ENCODE data around the gene GUCY1A1.

GUCY1A1 gene

DNA sequence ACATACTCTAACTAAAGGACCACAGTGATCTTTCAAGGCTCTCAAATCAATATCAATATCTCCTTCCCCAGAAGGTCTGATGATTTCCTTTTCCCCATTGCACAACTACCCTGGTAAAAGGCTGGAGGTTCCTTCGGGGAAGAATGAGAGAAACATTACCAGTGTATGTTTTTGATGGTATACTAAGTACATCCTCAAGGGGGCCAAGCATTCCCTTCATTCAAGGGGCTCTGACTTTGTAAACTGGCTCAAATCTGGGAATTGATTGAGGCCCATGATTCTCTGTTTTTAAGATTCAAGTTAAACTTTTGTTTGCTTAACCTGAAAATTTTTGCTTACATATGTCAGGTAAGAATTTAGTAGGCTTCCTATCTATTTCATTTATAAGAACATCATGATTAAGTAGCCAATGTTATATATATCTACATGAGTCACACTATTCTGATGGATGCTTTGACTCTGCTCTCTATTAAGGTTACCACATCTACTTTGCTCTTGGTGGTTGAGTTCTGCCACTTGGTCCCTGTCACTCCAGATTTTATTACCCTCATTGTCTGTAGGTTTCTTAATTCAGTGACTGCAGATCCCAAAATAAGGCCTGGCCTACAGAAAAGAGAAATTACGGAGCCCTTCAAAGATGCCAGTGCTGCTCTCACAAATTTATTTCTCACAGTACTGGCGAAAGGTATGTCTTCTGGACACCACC lies 75.8 kb downstream of the GUCY1A1 start:
- DNase-seq: no peak

DNA sequence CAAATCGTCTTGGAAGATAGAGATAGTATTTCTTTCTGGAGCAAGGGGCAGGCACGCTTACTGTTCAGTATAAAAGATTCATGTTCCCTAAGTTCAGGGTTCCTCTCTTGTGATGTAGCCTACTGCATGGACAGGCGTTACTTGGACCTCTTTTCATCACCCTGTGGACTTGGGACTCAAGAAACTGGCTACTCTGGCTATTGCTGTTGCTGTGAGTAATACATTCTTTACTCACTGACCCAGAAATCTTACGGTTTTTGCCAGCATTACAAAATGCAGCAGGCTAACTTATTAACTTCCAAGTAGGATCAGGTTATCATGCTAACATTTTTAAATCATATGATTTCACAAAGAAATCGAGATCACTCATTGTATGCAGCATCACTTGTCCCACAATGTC lies 79.3 kb downstream of the GUCY1A1 start:
- DNase-seq: no peak

DNA sequence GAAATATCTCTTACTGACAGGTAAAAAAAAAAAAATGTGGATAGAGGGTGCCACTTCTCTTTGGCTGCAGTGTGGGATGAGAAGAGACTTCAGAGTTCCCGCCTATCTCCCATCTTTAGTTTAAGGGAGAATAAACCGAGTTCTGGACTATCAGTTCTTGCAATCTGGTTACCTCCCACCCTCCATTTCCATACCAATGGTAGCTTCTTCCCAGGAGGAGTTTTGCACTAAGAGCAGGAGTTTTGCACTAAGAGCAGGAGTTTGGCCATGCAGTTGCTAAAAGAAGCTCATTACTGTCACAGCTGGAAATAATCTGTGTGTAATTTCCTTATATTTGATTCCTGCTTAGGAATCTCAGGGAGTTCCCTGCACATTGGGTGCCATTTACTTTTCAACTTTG lies 81.4 kb downstream of the GUCY1A1 start:
- DNase-seq: no peak

DNA sequence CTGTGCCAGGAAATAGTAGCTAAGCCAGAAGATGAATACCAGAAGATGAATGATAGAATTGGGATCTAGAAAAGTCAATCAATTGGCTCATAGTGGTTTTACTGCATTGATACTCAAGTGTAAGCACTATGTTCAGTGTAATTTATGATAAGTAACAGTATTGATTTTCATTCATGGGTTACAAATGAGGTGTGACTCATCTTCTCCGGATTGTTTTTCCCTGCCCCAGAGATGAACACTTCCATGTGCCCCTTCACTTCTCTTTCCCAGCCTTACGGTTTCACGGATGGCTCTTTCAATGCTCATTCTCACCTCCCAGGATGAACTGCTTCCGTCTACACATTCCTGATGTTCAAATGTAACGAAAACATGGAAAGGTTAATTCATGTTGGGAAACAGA lies 82.4 kb downstream of the GUCY1A1 start:
- DNase-seq: no peak

DNA sequence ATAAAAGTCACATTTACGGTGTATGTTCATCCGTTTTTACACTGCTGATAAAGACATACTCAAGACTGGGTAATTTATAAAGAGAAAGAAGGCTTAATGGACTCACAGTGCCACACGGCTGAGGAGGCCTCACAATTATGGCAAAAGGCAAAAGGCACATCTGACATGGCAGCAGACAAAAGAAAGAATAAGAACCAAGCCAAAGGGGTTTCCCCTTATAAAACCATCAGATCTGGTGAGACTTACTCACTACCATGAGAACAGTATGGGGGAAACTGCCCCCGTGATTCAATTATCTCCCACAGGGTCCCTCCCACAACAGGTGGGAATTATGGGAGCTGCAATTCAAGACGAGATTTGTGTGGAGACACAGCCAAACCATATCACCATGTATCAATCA lies 84.9 kb downstream of the GUCY1A1 start:
- DNase-seq: no peak

DNA sequence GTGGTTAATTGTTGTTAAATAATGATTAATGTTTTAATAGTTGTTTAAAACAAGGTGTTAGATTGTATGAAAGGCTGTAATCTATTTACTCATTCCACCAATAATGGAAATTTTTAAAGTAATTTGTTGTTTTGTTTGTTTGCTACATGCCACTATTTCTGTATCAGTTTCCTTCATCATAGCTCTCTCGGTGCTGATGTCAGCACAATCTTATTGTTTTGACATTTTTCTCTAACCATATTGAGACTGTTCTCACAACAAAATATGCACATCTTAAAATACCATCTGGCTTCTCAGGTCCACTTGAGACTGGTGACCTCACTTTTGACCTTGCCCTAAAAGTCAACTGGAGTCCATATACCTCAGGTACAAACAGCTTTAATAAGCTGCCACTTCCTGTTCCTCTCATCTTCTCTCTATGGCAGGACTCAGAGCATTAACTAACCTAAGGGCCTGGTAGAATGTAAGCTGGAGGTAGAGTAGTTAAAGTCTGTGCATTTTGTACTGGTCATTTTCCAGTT lies 91.2 kb downstream of the GUCY1A1 start:
- no peak for DNase-seq

DNA sequence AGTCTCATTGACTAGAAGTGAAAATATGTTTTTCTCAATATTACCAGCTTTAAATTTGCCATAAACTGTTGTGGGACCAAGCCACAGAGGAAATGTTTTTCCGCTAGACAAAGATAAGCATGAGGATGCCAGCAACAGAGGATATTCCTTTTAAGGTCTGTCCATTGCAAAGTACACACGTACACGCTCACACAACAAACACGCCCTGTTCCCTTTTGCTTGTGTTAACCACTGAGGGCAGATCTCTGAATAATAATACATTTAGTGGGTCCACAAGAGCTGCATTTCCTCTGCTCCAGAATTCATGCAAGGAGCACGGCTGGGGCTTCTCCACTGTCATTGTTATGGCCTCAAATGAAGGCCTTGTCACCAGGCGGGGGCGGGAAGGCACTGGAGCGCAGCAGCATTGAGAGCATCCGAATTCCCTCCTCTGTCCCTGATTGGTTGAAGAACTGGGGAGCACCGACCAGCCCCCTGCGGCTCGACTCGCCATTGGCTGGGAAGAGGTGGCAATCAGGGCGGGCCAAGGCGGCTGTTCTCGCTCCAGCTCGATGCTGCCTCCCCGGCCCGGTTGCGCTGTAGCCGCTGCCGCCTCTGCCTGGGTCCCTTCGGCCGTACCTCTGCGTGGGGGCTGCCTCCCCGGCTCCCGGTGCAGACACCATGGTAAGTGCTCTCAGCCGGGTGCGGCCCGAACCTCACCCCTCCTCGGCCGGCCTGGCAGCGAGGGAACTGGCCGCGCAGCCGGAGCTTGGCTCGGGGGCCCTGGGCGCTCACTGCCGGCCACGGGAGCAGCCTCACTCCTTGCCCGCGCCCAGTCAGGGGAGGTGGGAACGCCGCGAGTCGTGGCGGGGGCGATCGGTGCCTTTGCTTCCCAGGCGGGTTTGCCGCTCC lies 92.1 kb downstream of the GUCY1A1 start, which contains the start of gene GUCY1B1:
GUCY1B1 (plus strand) TSS at position 541 of the 891 bp plus-strand sequence; CDS start at position 661, 120 bp downstream.
- DNase-seq: peak; percentile 0 to 78 (median 36)

DNA sequence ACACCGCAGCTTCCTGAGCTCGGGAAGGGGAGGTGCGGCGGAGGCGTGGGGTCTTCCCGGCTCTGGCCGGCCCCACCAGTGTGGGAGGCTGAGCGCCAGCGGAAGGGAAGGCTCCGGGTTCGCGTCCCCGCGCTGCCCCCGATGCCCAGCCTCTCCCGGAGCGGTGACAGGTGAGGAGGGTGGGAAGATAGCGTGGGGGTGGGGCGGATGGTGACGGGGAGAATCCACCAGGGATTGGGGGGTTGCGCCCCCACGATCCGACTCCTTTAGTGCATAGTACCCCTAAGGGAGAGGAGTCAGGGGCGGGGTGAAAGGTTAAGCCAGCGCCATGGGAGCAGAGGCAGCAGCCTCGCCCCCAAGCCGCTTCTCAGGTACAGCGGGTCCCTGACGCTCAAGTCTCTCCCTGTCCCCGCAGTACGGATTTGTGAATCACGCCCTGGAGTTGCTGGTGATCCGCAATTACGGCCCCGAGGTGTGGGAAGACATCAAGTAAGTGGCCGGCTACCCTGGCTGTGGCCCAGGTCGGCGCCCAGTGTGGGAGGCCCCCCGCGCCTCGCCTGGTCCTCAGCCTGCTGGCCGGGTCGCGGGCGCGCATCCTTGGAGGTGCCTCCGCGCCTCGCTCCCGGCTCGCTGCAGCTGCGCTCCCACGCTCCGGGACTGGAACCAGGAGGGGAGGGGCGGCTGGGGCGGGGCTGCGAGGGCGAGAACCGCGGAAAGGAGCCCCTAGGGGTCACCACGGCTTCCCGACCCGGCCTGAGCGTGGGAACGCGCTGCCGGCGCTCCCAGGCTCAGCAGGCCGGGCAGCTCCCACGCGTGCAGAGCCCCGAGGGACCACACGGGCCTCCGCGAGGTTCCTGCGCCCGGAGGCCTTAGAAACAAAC lies 93.0 kb downstream of the GUCY1A1 start:
- DNase-seq: no peak

DNA sequence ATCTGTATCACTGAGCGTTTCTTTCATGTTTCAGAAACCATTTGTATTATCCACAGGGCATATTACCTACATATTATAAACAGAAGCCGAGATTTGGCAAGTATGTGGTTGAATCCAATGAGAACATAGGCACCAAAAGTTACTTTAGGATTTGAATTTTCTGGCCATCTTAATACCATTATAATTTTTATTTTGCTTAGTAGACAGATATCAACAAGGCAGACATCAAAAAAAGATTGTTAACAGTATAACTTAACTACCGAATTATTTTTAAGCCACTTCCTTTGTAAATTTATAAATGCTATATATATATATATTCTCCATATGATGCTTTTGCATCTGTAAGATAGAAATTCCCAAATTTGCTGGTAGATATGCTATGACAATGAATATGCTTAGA lies 94.4 kb downstream of the GUCY1A1 start:
- DNase-seq: no peak

DNA sequence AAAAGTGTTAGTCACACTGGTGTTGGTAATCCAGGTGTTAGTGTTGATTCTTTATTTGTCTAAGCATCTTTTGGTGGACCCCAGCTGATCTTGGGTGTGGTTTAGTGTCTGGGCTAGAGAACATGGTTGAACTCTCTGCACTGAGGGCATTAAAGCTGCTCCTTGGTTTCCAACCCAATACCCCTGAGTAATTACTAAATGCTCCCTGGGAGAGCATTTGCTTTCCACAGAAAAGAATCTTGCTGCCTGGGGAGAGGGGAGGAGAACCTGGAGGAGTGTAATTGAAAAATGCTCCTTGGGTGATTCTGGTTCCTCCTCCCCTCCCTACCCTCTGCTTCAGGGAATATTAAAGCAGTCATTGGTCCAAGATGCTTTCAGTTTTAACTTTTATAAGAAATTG lies 95.3 kb downstream of the GUCY1A1 start:
- no peak for DNase-seq

DNA sequence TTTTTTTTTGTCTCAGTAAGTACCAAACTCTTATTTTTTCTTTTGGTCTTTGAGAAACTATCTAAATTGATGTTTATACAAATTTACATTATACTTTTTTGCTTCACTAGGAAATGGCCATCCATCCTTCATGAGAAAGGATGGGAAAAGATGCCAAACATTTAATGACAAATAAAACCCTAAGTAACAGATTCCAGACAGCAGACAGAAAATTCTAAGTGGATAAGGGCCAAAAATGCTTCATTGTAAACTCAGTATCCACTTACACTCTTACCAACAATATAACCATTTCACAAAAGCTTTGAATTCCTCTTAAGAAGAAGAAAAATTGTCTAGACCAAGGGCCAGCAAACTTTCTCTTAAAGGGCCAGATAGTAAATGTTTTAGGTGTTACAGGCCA lies 95.7 kb downstream of the GUCY1A1 start:
- no peak for DNase-seq

DNA sequence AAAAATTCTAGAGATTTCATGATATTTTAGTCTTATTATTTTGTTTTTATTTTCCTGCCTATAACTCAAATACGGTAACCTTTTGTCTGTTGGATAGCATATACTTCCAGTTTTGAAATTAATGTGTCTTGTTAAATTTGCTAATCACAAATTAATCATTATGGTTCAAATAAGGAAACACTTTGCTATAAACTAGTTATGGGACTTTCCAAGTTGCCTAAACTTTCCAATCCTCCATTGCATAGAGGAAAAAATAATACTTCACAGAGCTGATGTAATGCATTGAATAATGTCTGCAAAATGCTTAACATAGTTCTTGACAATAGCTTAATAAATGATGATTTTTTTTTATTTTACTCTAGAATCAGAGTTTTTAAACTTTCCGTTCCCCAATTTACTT lies 96.9 kb downstream of the GUCY1A1 start:
- DNase-seq: no peak

DNA sequence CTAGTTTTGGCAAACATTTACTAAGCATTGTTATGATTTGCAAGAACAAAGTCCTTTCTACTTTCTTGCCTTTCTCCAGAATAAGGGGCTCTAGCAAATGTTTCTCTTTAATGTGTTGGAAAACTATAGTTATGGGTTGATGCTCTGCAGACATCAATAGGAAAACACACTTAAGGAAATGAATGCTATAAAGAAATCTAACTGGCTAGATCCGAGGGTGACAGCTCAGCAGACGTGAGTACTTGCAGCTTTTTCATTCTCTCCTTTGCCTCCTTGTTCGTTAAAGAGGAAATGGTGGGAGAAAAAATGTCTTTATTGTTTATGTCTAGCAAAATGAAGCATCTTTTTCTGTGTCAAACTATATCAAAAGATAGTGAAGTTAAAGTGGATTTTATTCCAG lies 98.5 kb downstream of the GUCY1A1 start:
- no peak for DNase-seq

DNA sequence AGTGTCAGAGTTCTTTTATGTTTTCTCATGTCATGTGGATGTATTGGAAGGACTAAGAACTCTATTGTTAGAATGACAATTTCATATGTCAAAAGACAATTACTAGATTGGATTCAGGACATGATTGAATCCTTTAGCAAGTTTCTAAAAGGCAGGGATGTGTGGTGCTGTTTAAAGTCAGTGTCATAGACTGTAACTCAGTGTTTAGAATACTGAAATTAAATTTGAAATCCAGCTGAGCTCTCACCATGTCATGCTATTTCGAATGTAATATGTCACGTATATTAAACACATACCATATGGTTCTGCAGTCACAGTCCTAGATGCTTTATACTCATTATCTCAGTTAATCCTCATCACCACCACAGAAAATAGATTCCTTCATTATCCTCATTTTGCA lies 100.0 kb downstream of the GUCY1A1 start:
- no peak for DNase-seq

DNA sequence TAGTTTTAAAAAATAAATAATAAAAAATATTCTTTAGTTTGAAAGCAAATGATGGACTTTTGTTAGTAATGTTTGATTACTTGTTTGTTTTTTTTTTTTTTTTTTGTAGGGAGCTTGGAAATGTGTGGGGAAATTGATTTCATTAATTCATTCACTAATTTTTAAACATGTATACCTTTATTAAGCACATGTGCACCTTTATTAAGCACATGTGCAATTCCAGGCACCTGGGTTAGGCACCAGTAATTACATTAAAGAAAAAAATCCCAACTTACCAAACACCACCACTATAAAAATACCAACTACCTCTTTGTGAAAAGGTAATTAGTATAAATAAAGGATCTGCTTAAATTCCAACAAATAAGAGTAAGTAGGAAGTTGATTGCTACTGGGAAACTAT lies 101.7 kb downstream of the GUCY1A1 start:
- DNase-seq: no peak

DNA sequence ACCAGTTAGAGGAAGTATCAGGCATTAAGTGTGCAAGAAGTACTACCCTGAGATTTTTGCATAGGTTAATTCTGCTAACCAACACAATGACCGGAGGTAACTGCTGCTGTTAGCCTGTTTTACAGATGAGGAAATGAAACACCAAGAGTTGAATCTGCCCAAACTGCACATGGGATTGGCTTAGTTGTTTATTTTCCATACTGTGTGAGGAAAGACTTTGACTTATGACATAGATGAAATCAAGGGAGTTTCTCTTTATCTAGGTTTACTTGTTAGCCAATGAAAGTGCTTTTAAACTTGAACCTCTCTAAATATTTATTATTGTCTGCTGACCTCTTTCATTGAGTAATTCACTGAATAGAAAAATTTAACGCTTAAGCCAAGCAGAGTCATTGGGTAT lies 102.4 kb downstream of the GUCY1A1 start:
- no peak for DNase-seq

DNA sequence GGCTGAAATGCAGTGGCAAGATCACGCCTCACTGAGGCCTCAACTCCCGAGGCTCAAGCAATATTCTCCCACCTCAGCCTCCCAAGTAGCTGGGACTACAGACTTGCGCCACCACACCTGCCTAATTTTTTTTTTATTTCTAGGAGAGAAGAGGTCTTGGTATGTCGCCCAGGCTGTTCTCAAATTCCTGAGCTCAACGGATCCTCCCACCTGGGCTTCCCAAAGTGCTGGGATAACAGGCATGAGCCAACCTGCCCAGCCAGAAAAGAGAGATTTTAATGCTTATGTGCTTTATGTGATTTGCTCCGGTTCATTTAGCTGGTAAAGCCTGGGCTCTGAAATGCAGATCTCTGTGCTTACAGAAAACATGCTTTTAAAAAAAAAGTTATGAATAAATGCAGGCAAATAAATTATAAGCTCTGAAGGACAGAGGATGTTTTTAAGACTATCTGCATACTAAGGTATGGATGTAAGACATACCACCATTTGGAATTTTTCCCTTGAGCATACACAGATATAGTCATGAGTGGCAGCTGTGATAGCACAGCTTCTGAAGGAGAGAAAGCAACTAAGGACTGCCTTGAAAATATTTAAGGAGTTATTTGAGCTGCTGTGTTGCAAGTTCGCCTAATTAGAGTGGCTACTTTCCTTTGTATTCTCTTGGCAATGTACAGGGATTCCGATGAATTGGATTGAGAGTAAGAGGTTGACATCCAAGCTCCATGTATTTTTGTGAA lies 106.0 kb downstream of the GUCY1A1 start:
- DNase-seq: no peak

DNA sequence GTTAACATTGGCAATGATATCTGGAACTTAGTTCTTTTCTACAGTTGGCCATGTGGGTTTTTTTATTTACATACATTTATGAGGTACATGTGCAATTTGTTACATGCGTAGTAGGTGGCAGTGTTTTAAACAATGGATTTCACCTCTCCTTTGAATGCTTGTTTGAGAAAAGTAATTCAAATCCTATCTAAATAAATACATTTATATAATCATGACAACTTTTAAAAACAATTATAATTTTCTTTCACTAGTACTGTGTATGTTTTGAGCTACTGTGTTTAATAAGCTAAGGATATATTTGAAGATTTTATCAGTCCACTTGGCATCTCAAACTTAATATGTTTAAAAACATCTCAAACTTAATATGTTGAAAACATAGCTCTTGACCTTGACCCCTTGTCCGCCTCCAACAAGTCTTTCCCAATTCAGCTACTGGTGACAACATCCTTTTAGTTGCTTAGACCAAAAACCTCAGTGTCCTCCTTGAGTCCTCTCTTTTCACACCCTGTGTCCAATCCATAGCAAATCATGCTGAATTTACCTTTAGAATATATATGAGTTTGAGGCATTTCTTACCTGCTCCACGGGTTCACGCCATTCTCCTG lies 106.7 kb downstream of the GUCY1A1 start:
- no peak for DNase-seq

DNA sequence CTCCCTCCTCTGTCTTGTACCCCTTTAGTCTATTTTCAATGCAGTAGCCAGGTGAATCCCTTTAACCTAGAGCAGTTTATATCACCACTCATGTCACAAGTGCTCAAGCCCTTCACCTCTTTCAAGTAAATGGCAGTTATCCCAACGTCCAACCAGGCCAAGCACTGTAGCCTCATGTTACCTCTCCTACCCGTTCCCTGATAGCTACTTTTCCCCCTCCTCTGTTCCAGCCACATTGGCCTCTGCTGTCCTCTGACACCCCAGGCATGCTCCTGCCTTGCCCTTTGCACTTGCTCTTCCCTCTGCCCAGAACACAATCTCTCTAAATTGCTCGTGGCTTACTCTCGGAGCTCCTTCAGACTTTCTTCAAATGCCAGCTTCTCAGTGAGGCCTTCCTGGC lies 107.4 kb downstream of the GUCY1A1 start:
- DNase-seq: no peak

DNA sequence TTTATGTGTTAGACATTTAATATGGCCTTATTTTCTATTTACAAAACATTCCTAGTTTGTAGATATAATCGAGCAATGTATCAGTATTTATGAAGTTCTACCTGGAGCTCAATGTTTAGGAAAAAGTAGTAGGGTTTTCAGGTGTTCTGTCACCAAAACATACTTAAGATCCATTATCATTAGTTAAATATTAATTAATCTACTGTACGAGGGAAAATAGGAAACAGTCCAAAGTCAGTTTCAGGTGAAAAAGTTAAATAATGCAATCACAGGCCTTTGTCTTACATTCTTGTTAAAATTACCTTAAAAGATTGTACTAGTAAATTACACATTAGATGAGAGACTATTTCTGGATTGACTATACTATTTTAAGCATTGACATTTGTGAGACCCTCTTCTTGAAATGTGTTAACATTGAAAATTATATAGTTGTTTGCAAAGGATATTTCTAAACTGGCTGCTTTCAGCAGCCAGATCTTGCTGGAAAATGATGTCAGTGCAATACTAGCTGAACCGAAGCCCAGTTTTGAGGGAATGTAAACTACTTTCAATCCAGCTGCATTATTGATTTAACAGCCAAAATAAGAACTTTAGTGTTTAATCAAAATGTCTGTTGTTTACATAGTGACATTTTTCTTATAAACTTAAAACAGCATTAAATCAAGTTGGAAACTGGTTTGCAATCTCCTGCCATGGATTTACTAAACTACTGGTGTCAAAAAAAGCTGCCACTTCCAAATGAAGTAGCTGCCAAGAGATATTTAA lies 111.5 kb downstream of the GUCY1A1 start:
- DNase-seq: no peak

DNA sequence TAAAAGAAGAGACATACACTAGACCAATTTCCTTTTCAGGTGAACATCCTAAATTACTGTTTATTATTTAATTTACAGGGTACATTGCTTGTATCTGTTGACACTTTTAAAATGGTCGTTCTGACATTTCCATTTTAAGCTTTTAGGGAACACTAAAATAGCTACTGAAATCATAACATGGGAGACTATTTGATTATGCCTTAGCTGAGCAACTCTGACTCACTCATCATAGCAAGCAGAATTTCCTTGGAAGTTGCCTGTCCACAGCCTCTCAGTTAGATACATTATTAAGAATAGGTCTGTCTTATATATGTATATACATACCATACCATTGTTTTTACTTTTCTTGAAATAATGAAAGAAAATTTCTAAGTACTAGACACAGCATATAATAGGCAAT lies 114.1 kb downstream of the GUCY1A1 start:
- DNase-seq: no peak
